ENCODE measurements around the gene PPOX.

Gene PPOX

DNA sequence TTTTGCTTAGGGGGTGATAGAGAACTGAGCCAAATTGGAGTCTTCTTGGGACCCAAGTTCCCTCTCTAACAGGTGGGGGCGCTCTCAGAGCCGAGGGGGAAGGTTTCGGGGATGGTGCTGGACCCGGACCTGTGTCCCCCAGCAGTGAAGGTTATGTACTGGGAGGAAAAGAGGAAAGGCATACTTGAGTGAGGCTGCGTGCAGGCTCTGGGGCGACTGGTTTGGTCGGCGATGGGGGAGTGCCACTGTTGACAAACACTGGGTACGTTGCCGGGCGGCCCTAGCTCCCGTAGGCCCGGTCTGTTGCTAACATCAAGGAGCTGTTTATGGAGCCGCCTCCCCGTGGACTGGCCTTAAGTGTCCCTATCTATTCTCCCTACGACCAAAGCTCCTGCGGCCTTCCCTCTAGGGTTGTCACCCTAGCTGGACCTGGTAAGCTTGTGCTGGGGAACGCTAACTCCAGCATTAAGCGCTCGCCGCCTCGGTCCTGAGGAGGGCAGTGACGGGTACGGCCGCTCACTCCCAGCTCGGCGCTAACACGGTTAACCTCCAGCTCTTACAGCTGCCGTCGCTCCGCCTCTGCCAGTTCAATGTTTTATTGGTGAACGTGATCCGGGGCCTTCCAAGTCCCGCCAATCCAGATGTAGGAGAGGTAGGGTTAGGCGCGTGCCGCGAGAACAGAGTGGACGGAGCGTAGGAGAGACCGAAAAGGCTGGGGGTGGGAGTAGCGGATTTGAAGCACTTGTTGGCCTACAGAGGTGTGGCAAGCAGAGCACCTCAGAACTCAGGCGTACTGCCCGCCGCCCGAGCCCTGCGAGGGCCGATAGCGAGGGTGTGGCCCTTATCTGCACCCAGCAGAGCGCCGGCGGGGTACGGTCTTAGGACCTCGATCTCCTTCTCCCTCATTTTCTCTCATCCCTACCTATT lies at the start of gene PPOX:
TSS of gene PPOX (plus strand) at position 685 of the 927 bp plus-strand sequence. CDS start 422 bp downstream, outside the sequence.
- DNase-seq, result peak; percentile 91 to 95

DNA sequence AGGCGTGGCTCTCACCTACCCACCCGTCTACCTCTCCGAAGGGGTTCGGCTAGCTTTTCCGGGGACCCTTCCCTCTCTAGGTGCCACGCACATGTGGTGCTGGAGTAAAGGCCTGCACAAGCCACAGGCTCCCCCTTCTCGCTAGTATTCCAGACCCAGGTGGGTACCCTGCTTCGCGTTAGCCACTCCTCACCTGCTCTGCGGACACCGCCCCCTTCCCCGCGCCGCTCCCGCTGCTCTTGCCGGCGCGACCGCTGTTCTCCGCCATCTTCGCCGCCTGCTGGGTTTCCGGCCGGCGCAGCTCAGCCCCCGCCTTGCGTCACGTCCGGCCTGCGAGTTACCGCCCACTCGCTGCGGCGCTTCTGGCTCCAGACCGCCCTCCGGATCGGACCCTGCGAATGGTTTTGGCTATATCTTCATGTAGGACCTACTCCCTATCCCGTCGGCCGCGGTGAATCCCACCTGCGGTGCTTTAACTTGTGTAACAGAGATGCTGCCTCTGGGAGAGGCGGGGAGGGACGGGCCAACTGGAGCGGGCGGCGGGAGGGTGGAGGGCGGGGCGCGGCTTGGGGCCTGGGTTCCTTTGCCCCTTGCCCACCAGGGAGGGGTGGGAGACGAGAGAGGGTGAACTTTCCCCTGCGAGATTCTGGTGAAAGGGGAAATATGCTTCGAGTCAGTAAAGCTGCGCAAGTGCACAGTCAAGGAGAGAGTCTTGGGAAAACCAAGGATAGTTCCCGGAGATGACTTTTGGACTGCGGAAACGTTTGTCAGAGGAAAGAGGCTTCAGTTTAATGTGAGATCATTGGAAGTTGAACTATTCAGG lies 48.3 kb upstream of the PPOX start, which contains the start of the genes NIT1 and PFDN2:
TSS of gene NIT1 (plus strand) at position 347 of the 823 bp plus-strand sequence. CDS start at position 419, 72 bp downstream.
TSS of gene PFDN2 (minus strand) at position 279 of the 823 bp plus-strand sequence. CDS start at position 268, 11 bp downstream.
- peak; percentile 86 to 89 for DNase-seq

DNA sequence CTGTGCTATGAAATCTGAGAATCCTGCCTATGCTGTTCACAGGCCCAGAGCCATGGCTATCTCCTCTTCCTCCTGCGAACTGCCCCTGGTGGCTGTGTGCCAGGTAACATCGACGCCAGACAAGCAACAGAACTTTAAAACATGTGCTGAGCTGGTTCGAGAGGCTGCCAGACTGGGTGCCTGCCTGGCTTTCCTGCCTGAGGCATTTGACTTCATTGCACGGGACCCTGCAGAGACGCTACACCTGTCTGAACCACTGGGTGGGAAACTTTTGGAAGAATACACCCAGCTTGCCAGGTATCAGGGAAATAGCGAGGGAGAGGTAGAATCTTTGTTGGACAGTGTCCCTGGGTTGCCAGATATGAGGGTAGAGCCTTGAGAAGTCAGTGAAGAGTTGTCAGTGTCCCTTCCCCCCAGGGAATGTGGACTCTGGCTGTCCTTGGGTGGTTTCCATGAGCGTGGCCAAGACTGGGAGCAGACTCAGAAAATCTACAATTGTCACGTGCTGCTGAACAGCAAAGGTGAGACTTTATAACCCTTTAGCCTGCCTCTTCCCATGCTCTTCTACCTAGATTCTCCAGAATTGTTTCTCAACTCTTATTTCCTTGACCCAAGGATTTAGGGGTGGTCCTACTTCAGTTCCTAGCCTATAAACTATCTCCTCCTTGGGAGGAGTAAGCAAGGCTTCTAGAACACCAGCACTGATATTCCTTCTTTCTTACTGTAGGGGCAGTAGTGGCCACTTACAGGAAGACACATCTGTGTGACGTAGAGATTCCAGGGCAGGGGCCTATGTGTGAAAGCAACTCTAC lies 46.9 kb upstream of the PPOX start:
- DNase-seq, result peak; percentile 65 to 78

DNA sequence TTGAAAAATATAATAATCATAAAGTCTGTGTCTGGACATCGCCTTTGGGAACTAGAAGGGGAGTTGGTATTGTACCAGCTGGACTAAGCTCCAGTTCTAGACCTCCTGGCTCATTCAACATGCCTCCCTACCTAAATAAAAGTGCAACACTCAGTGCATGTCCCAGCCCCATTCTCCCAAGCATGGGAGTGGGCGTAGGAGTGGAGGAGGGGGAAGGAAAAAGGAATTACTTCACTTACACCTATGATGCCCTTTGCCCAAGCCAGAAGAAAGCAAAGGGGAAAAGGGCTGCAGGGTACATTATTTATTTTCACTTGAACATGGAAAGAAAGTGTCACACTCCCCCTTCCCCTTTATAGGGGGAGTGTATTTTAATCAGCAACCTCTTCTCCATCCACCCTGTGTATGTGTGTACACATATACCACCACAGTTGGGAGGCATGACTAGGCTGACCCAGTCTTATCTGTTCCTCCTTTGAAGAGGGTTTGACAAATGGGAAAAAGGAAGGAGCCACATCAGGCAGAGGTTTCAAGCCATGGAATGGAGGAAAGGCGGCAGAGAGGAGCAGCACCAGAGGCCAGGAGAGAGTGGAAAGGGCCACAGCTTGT lies 45.1 kb upstream of the PPOX start:
- DNase-seq, result no peak

DNA sequence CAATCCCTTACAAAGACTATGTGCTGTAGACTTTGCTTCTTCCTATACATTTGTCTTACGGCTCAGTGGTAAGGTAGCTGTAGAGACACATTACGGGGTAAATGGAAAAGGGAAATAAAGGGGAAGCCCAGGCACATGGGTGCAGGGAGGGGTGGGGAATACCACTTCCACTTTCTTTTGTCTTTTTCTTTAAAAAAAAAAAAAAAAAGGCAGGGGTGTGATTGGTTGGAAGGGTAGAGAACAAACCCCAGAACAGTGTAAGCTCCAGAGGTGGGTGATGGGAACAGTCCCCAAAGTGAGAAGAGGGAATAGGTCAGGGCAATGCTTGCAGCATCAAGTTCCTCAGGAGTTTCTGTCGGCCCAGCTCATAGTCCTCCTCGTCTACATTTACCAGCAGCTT lies 44.4 kb upstream of the PPOX start:
- DNase-seq, result no peak

DNA sequence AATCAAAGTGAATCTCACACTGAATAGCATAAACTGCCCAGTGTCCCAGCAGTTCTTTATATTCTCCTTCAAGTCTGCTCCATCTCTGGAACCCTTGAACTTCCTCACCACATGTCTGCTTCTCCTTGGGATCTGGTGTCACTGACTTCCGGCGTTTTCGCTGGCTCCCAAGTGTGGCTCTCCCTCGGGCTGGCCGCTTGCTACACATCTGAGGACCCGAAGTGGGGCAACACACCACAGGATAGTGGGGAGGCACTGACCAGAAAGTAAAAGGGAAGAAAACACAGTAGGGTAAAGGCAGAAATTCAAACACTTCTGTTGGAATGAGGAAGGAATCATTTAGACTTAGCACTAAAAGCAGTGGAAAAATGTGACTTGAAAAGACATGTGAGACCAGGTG lies 43.3 kb upstream of the PPOX start:
- no peak for DNase-seq

DNA sequence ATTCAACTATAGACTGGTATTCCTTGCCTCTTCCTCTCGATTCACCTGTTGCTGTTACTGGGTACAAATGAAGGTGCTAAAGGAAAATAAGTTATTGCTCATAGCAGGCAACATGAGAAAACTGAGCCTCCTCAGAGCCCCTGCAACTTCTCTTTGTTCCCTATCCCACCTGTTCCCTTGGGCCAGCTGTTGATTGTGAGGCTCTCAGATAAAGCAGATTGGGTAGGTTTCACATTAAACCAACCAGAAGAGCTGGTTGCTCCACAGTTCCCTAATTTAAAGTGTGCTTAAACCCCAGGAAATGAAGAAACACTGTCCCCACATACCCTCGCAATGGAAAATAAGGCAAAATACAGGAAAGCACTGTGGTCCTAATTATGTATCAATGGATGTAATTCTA lies 38.6 kb upstream of the PPOX start:
- no peak for DNase-seq

DNA sequence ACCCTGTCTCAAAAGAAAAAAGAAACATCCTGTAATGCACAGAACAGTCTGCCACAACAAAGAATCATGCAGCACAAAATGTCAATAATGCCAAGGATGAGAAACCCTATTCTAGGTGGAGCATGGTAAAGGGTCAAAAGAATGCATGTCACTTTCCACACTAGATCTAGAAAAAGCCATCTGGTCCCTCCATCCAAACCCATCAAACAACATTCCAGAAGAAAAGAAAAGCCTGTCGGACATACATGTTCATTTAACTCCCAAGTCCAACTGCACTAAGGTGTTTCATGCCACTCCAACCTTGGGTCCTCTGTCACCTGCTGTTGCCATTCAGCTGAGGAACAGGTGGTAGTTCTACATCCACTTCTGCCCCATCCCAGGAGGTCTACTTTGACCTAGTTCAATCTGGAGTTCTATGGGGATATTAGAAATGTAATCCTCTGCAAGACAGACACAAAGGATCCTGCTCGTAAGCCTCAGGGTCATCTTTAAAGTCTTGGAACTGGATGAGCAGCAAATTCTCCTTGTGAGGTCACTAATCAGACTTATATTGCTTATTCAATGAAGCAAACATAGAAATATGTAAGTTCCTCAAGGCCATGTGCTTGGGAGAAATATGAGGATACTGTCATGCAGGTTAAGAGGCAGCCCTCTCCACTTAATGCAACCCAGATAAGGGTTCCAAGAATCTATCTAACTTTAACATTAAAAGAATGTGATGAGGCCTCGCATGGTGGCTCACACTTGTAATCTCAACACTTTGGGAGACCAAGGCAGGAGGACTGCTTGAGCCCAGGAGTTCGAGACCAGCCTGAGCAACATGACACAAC lies 37.4 kb upstream of the PPOX start:
- no peak for DNase-seq

DNA sequence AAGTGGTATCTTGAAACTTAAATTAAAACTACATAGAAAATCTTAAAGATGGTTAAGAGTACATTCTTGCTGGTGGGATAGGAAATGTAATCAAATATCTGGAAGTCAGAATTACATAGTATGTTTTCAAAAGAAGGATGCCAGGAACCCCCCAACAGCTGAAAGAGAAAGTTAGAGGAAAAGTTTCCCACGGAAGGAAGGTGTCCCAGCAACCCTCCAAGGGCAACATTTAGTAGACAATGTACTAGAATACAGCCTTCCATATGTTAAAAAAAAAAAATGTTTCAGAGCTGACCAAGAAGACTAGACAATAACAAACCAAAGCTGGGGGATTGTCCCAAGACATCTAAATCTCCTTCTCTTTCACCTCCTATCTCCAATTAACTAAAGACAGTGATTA lies 36.0 kb upstream of the PPOX start:
- DNase-seq, result no peak

DNA sequence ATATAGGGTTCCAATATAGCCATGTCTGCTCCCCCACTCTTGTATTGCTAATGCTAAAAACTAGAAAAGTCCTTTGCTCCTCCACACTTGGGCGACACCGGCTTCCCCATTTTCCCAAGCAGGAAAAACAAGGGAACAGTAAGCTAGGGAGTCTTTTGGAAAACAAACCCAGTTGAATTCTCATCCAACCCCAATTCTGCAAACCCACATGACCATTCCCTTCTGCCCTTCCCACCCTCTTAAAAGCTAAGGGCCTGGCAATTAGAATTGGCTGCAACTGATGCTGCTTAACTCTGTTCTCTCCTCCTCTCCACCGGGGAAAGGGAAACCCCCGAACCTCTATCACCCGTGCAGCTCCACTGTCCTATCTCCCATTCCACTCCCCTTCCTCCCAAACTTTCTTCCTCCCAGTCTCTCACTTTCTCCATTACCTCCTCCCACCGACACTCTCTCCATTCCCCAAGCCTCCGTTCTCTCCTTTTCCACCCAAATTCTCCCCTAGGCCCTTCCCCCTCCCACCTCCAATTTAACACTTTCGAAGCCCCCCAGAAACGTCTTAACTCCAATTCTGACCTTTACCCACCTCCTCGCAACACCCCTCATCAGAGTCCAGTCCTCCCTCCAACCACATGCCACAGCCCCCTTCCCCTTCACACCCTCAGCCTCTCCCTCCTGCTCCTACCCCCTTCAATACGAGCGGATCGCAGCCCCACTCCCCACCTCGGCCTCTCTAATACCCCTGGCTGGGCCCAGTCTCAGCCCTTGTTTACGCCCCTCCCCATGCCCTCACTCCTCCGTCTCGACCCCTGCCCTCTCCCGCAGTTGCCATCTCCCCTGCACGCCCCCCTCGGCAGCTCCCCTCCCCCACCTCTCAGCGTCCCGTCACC lies 34.5 kb upstream of the PPOX start:
- DNase-seq, result peak in 1 of 2 experiments; percentile 28

DNA sequence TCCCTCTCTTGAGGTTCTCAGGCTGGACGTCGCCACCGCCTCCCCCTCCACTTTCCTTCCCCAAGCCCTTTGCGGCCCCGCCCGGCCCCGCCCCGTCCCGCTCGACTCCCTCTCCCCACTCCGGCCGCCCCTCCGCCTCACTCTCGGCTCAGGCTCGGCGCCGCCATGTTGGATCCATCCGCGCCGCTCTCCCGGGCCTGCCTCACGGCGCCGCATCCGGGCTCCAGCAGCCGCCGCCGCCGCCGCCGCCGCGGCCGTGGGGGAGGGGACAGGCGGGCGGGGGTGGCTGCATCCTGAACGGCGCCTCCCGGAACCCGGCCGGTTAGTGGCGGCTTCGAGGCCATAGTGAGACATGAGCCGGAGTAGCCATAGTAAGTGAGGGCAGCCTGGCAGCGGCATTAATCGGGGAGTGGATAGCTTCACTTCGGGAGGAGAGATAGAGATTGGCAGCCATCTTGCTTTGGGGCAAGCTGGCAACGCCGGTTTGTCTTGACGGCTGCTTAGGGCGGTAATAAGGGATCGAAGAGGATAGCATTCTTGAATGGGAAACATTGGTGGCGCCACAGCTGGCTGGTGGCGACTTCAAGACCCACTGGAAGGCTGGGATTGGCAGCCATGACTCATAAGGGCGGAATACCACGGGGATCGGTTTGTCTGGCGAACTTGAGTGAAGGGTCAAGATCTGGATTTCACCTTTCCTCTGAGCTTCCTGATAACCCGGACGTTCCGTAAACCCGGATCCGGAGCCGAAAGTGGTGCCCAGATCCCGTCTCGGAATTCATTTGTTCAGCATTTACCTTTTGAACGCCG lies 33.6 kb upstream of the PPOX start, which contains the start of gene DEDD:
TSS of gene DEDD (minus strand) at position 258 of the 810 bp plus-strand sequence. CDS start 8,205 bp downstream, outside the sequence.
- peak; percentile 88 to 92 for DNase-seq

DNA sequence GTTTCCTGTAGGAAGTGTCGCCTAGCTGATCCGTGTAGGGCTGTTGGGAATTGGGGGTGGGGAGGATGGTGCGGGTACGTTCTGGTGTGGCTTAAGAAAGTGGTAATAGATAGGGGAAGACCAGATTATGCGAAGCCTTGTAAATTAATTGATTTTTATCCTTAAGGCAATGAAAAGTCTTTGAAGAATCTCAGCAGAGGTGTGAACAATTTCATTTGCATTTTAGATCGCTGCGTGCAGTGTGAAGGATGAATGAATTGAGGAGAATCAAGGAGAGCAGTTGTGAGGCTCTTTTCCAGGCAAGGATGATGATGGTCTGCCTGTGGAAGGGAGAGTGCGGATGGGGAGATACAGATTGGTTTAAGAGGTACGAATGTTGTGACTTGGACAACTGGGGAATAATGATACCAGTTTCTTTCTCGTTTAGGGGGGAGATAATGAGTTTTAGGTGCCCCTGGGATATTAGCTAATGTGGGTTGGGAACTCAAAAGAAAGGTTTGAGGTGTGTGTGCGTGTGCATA lies 32.9 kb upstream of the PPOX start:
- no peak for DNase-seq

DNA sequence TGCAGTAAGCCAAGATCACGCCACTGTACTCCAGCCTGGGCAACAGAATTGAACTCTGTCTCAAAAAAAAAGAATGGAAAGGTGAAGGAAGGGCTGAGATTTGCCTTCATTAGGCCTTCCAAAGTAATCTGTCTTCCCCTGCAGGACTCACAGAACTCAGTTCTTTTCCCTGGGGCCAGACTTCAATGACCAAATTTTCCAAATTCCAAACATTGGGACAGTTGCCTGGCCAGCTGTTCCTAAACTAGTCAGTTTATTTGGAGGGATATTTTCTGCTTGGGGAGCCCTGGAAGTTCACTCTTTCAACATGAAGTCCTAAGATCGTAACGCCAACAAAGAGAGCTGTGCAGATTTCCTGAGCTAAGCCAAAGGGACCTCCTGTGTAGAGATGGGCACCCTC lies 28.3 kb upstream of the PPOX start:
- no peak for DNase-seq

DNA sequence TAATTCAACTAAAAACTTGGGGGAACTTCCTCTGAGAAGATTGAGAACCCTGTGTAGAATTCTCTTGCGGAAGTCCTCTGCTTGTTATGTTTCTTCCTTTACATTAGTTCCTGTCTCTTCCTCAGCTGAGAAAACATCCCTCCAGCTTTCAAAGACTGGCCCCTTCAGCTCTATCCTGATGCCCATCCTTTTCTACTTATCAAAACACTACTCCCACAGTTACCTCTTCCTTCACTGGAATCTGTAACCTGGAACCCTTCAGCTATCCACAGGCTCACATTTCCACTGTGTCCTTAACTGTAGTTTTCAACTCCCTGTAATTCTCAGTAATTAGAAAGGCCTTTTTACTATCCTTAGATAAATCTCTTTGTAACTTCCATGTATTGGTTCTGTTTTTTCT lies 27.8 kb upstream of the PPOX start:
- no peak for DNase-seq

DNA sequence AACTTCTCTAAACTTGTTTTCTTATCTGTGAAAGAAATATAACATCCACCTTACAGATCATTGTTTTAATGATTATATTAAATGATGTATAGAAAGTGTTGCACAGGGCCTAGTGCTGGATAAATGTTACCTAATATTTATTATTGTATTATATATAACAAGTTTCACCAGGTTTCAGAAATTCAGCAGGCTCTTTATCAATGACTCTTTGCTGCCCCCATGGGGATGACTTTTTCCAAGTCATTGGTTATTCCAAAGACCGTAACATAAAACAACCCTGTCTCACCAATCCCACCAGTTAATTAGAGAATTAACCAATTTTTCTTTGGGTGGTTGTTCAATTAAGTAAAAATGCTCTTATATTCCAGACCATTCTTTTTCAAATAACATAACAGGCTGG lies 26.5 kb upstream of the PPOX start:
- peak; percentile 28 to 44 for DNase-seq

DNA sequence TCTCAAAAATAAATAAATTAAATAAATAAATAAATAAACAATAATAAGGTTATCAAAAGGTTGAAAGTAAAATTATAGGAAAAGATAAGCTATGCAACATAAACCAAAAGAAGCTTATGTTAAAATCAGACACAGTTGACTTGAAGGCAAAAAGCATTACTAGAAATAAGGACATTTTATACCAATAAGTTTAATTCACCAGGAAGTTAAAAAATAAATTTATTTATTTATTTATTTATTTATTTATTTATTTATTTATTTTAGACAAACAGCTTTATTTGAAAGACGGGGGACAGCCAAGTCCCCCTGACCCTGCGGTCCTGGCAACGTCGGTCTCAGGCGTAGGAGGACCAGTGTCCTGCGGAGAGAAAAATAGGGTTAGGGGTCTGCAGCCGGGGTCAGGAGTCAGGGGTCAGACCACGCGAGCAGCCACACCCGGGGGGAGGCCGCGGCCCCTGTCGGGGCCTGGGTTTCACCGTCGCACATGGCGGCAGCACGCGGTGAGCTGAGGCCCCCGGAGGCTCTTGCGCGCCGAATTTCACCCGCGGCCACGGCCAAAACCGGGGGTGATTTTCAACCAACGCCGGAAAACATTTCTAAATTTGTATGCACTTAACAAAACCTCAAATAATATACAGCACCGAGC lies 25.3 kb upstream of the PPOX start:
- no peak for DNase-seq

DNA sequence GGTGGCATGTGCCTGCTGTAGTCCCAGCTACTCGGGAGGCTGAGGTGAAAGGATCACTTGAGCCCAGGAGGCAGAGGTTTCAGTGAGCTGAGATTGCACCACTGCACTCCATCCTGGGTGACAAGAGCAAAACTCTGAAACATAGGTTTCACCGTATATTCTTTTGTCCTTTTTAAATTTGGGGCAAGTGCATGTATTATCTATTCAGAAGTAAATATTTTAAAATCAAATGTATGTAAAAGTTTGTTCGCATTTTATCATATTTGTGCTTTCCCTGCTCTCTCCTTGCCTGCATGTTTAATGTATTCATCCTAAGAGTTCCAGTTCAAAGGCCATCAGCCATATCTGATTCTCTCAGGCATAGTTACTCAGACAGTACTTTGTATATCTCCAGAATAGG lies 20.4 kb upstream of the PPOX start:
- no peak for DNase-seq

DNA sequence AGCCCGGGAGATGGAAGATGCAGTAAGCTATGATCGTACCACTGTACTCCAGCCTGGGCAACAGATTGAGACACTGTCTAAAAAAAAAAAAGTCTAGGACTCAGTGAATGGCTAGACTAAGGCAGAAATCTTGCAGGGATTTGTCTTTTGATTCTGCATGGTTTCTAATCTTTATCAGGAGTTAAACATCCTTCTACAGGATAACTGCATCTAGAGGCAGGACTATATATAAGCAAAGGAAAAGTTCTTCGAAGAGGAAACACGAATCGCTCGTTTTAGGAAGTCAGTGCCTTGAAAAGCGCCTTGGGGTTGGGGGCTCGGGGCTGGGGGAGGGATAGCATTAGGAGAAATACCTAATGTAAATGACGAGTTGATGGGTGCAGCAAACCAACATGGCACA lies 13.1 kb upstream of the PPOX start:
- DNase-seq, result no peak
